Hepatocyte (in vitro differentiated cells): ENCODE results near the gene EIF2B2. TPM values are rescaled to one million over a fixed set of nuclear protein-coding genes. Genes with fewer than 3 reads are reported as not detected.

Experiments
- DNase-seq: peaks from one replicate; pipeline ENCODE4 v3.0.0-alpha.2; 2016; ENCODE audit warnings: low spot score
- H2AFZ ChIP-seq: fragments of 200-600 bp; sonication (generic); 2 replicates; pipeline ENCODE4 v1.6.0; 2016; ENCODE audit warnings: antibody characterized with exemption, mild to moderate bottlenecking
- H3K27ac ChIP-seq: fragments of 200-600 bp; sonication (generic); 2 replicates; pipeline ENCODE4 v1.5.1; 2016; ENCODE audit warnings: mild to moderate bottlenecking
- H3K27me3 ChIP-seq: fragments of 200-600 bp; sonication (generic); 2 replicates; pipeline ENCODE4 v1.6.1; 2016
- H3K36me3 ChIP-seq: fragments of 200-600 bp; sonication (generic); replicated peaks from 2 replicates; pipeline ENCODE4 v1.5.1; 2016; ENCODE audit warnings: low read depth; ENCODE audit not compliant: insufficient read depth
- H3K4me1 ChIP-seq: fragments of 200-600 bp; sonication (generic); 2 replicates; pipeline ENCODE4 v1.5.1; 2016; ENCODE audit warnings: mild to moderate bottlenecking, moderate library complexity; ENCODE audit not compliant: insufficient read depth
- H3K4me2 ChIP-seq: fragments of 200-600 bp; sonication (generic); 2 replicates; pipeline ENCODE4 v1.6.0; 2016
- H3K4me3 ChIP-seq: fragments of 200-600 bp; sonication (generic); 2 replicates; pipeline ENCODE4 v1.5.1; 2016; ENCODE audit warnings: mild to moderate bottlenecking
- H3K79me2 ChIP-seq: fragments of 200-600 bp; sonication (generic); 2 replicates; pipeline ENCODE4 v1.6.0; 2017; ENCODE audit warnings: mild to moderate bottlenecking
- H3K9me2 ChIP-seq: fragments of 200-600 bp; sonication (generic); replicated peaks from 2 replicates; pipeline ENCODE4 v1.6.0; 2017; ENCODE audit warnings: mild to moderate bottlenecking; ENCODE audit not compliant: insufficient read depth
- H3K9me3 ChIP-seq: fragments of 200-600 bp; sonication (generic); 2 replicates; pipeline ENCODE4 v1.5.1; 2016; ENCODE audit warnings: low read depth, mild to moderate bottlenecking
- H4K20me1 ChIP-seq: fragments of 200-600 bp; sonication (generic); 2 replicates; pipeline ENCODE4 v1.6.0; 2016; ENCODE audit warnings: mild to moderate bottlenecking; ENCODE audit not compliant: insufficient read depth, poor library complexity, severe bottlenecking
- CTCF ChIP-seq: fragments of 200-600 bp; sonication (generic); IDR thresholded peaks from 2 replicates; pipeline ENCODE4 v1.5.1; 2016; ENCODE audit warnings: antibody characterized with exemption, mild to moderate bottlenecking; ENCODE audit not compliant: poor library complexity
- EZH2 ChIP-seq: fragments of 200-600 bp; sonication (generic); IDR thresholded peaks from 2 replicates; pipeline ENCODE4 v1.6.1; 2016; ENCODE audit warnings: antibody characterized with exemption, mild to moderate bottlenecking, borderline replicate concordance
- EZH2phosphoT487 ChIP-seq: fragments of 200-600 bp; sonication (generic); IDR thresholded peaks from one replicate; pipeline ENCODE4 v1.6.1; 2018; ENCODE audit warnings: antibody characterized with exemption, mild to moderate bottlenecking, low read depth, moderate library complexity; ENCODE audit not compliant: unreplicated experiment, severe bottlenecking
- WGBS: methylation state at CpG from one replicate; pipeline ENCODE4 v1.1.6; 2016; ENCODE audit warnings: low lambda C conversion rate; ENCODE audit errors: missing lambda C conversion rate; 5-methylcytosine and 5-hydroxymethylcytosine counted together
- polyA plus RNA-seq: library from polyadenylated mRNA; unstranded; fragments of >200 nt; fragmentation: Nextera tagmentation; extraction: Ambion mirVana; gene quantifications from 2 replicates; pipeline ENCODE4 v1.2.1, GENCODE V29; 2016
- small RNA-seq: library from RNA; depleted of rRNA; stranded (forward); fragments of <200 nt; gene quantifications from one replicate; pipeline ENCODE3, GENCODE V24; 2014
- total RNA-seq: library from RNA; depleted of rRNA; stranded (reverse); fragments of >200 nt; gene quantifications from 2 replicates; pipeline ENCODE4 v1.2.3, GENCODE V29; 2014

EIF2B2 gene
- total and polyA plus RNA-seq, 2 experiments from 2014 or later = 35.7 to 75.6 TPM

GRCh38 chr14:75060420-75060819 lies 57.7 kb downstream of the EIF2B2 start:
- Histone ChIP-seq H3K36me3 (no peaks in the 10 kb centered on the region), H4K20me1 (no peaks in the 10 kb centered on the region), H3K27ac (no peak overlapping the region), H3K79me2 (peaks cover 13% of the 10 kb centered on the region), H3K4me1 (peaks cover 6% of the 10 kb centered on the region), H3K4me3 (no peak overlapping the region), H3K27me3 (no peaks in the 10 kb centered on the region), H3K4me2 (no peak overlapping the region), H2AFZ (no peak overlapping the region), H3K9me3 (no peaks in the 10 kb centered on the region), H3K9me2 (no peaks in the 10 kb centered on the region)
- DNase-seq = no peak
- TF ChIP-seq EZH2phosphoT487 = no peak
- no peak for TF ChIP-seq EZH2
- TF ChIP-seq CTCF = no peak
- 76% methylated on average over 2 of the region's 2 CpGs for WGBS

Small RNA genes within 50 kb of the gene (small RNA-seq; reads per million reads assigned to genes)
- not detected for gene RNU6-689P

Other genes starting within 250 kb of the EIF2B2 start
- 31.5 and 44.8 TPM in 2 replicates for gene YLPM1, start 239.6 kb upstream of the EIF2B2 start, total RNA-seq
- gene YLPM1, start 239.6 kb upstream of the EIF2B2 start, polyA plus RNA-seq = 20.2 and 21.2 TPM in 2 replicates
- gene PROX2, start 126.8 kb upstream of the EIF2B2 start, total RNA-seq = not detected in 2 replicates
- gene PROX2, start 126.8 kb upstream of the EIF2B2 start, polyA plus RNA-seq = 0.50 TPM in 1 of 2 replicates, not detected in the other
- 68.7 and 69.4 TPM in 2 replicates for gene DLST, start 121.0 kb upstream of the EIF2B2 start, total RNA-seq
- gene DLST, start 121.0 kb upstream of the EIF2B2 start, polyA plus RNA-seq = 5.6 and 10.8 TPM in 2 replicates
- 0.57 and 1.2 TPM in 2 replicates for gene RPS6KL1, start 79.7 kb upstream of the EIF2B2 start, total RNA-seq
- 0.18 and 1.5 TPM in 2 replicates for gene RPS6KL1, start 79.7 kb upstream of the EIF2B2 start, polyA plus RNA-seq
- 25.0 and 25.2 TPM in 2 replicates for gene PGF, start 47.3 kb upstream of the EIF2B2 start, total RNA-seq
- gene PGF, start 47.3 kb upstream of the EIF2B2 start, polyA plus RNA-seq = 31.0 and 33.0 TPM in 2 replicates
- 15.6 and 21.3 TPM in 2 replicates for gene MLH3, start 48.5 kb downstream of the EIF2B2 start, total RNA-seq
- 8.5 and 9.9 TPM in 2 replicates for gene MLH3, start 48.5 kb downstream of the EIF2B2 start, polyA plus RNA-seq
- 7.1 and 9.5 TPM in 2 replicates for gene ACYP1, start 61.1 kb downstream of the EIF2B2 start, total RNA-seq
- 13.5 and 19.5 TPM in 2 replicates for gene ACYP1, start 61.1 kb downstream of the EIF2B2 start, polyA plus RNA-seq
- 1.7 and 14.9 TPM in 2 replicates for gene ZC2HC1C, start 66.7 kb downstream of the EIF2B2 start, total RNA-seq
- 1.1 and 3.8 TPM in 2 replicates for gene ZC2HC1C, start 66.7 kb downstream of the EIF2B2 start, polyA plus RNA-seq
- 19.5 and 21.1 TPM in 2 replicates for gene NEK9, start 124.1 kb downstream of the EIF2B2 start, total RNA-seq
- 8.8 and 12.9 TPM in 2 replicates for gene NEK9, start 124.1 kb downstream of the EIF2B2 start, polyA plus RNA-seq
- gene TMED10, start 173.7 kb downstream of the EIF2B2 start, total RNA-seq = 375 and 378 TPM in 2 replicates
- gene TMED10, start 173.7 kb downstream of the EIF2B2 start, polyA plus RNA-seq = 390 and 411 TPM in 2 replicates